Frontal cortex (tissue), 4 donors: ENCODE results near the gene IFITM10. TPM values are rescaled to one million over a fixed set of nuclear protein-coding genes. Genes with fewer than 3 reads are reported as not detected.

Experiments
- DNase-seq, 2 donors: peaks; one replicate each; pipeline ENCODE4 v3.0.0; 2012; ENCODE audit warnings: low spot score in 2 of 2
- FAIRE-seq: peaks from 2 replicates; lab custom pipeline; 2012; peaks lifted over from hg19 to GRCh38; lab: Jason Lieb, UNC
- total RNA-seq: library from RNA; depleted of rRNA; stranded (reverse); fragments of >200 nt; gene quantifications from one replicate; pipeline ENCODE4 v1.2.3, GENCODE V29; 2014
- donor health status: control.
- donor health status: control.
- donor health status: control.

The IFITM10 gene
- total RNA-seq, 1 donor from 2014 or later, result 0.41 TPM

- no peak for FAIRE-seq
- no peak for DNase-seq
Observed at GRCh38 chr11:1755344-1755691, 4.9 kb upstream of the IFITM10 start.

GRCh38 chr11:1754376-1755150, 4.2 kb upstream of the IFITM10 start:
- no peak for DNase-seq
- FAIRE-seq, result no peak

- DNase-seq (no peak), FAIRE-seq (no peak)
Observed at GRCh38 chr11:1753929-1754305, 3.5 kb upstream of the IFITM10 start.

GRCh38 chr11:1753229-1753928, 3.0 kb upstream of the IFITM10 start:
- DNase-seq (no peak), FAIRE-seq (no peak)

GRCh38 chr11:1752907-1753228, 2.5 kb upstream of the IFITM10 start:
- no peak for FAIRE-seq

GRCh38 chr11:1751999-1752906, 1.9 kb upstream of the IFITM10 start:
- FAIRE-seq, result no peak
- DNase-seq, result peak in 1 of 2 donors; percentile 39

More at GRCh38 chr11:1752907-1753228, 2.5 kb upstream of the IFITM10 start:
- DNase-seq, result no peak

- DNase-seq, result peak in 1 of 2 donors; percentile 25
- FAIRE-seq, result no peak
Observed at GRCh38 chr11:1751531-1751921, 1.1 kb upstream of the IFITM10 start.

- no peak for FAIRE-seq
- DNase-seq, result peak in 1 of 2 donors; percentile 35
Observed at GRCh38 chr11:1750840-1751530, 590 bp upstream of the IFITM10 start.

GRCh38 chr11:1749395-1750351, 722 bp downstream of the IFITM10 start:
- DNase-seq, result peak in 1 of 2 donors; percentile 57
- FAIRE-seq, result no peak

GRCh38 chr11:1748636-1749394, 1.6 kb downstream of the IFITM10 start:
- peak in 1 of 2 donors; percentile 74 for DNase-seq
- no peak for FAIRE-seq

- FAIRE-seq, result no peak
Observed at GRCh38 chr11:1747753-1748635, 2.4 kb downstream of the IFITM10 start.

GRCh38 chr11:1746956-1747752, 3.2 kb downstream of the IFITM10 start:
- no peak for FAIRE-seq
- DNase-seq, result peak; percentile 25 to 31

More at GRCh38 chr11:1747753-1748635, 2.4 kb downstream of the IFITM10 start:
- DNase-seq, result peak; percentile 68 to 76

GRCh38 chr11:1746511-1746931, 3.9 kb downstream of the IFITM10 start:
- FAIRE-seq (no peak), DNase-seq (peak in 1 of 2 donors; percentile 41)

- no peak for FAIRE-seq
Observed at GRCh38 chr11:1745701-1746320, 4.6 kb downstream of the IFITM10 start.

GRCh38 chr11:1744891-1745700, 5.3 kb downstream of the IFITM10 start:
- DNase-seq, result peak; percentile 25 to 46
- FAIRE-seq, result no peak

More at GRCh38 chr11:1745701-1746320, 4.6 kb downstream of the IFITM10 start:
- no peak for DNase-seq
